GM18867 (cell line): Measurements from ENCODE around the gene PIP4K2A.
A peak's percentile ranks its signal among the peaks of the same experiment; 100 is the strongest.

ENCODE experiments used
- ATAC-seq: cut with Tn5 transposase; IDR thresholded peaks from one replicate; pipeline ENCODE4 v1.9.1; 2021; ENCODE audit warnings: mild to moderate bottlenecking, moderate library complexity; ENCODE audit not compliant: unreplicated experiment

PIP4K2A gene

DNA sequence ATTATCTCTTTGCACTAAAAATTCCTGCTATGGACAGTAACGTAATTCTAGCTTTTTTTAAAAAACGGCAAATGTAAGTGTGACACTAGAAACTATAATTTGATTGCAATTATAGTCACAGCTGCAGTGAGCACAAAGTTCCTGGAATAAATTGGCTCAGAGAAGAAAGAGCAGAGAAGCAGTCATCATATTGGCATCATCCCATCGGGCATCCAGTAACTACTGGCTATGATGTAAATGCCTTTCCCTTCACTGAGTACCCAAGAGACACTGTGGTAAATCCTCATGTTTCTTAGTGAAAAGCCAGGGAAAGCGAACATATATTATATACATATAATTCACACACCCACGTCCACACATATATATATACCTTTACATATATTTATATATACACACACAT, 43.6 kb downstream of the PIP4K2A start:
- ATAC-seq, result no peak

DNA sequence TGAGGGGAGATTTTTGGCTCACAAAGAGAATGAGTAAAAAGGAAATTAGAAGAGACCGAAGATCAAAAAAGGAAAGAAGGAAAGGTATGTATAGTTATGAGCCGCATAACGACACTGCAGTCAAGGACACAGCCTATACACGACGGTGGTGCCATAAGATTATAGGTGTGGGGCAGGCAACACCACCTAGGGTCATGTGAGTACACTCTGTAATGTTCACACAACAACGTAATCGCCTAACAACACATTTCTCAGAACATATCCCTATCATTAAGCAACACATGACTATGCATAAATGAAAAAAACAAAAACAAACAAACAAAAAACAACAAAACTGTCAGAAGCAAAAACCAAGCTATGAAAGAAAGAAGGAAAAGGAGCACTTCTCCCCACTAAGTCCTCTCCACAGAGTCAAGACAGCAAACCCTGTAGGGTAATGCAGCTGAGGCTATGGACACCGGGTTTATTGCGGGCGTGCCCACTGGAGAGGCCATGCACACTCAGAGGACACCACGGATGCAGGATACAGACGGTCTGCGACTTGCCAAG, 45.1 kb downstream of the PIP4K2A start:
- no peak for ATAC-seq

DNA sequence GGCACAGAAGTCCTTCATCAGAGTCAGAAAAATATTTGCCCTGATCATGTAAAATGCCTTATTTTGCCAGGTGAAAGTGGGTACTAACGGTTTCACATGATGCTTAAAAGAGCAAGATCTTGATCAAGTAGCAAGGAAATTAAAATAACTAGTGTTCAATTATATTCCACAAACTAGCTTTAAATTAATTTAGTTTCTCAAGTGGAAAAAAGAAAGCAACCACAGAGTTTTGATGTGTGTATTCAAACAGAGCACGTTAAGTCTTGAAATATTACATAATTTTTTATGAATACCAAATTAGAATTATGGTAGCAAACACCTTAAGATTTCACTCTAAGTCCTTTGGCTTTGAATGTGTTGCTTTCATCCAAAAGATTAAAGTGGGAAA, 47.3 kb downstream of the PIP4K2A start:
- ATAC-seq, result no peak

DNA sequence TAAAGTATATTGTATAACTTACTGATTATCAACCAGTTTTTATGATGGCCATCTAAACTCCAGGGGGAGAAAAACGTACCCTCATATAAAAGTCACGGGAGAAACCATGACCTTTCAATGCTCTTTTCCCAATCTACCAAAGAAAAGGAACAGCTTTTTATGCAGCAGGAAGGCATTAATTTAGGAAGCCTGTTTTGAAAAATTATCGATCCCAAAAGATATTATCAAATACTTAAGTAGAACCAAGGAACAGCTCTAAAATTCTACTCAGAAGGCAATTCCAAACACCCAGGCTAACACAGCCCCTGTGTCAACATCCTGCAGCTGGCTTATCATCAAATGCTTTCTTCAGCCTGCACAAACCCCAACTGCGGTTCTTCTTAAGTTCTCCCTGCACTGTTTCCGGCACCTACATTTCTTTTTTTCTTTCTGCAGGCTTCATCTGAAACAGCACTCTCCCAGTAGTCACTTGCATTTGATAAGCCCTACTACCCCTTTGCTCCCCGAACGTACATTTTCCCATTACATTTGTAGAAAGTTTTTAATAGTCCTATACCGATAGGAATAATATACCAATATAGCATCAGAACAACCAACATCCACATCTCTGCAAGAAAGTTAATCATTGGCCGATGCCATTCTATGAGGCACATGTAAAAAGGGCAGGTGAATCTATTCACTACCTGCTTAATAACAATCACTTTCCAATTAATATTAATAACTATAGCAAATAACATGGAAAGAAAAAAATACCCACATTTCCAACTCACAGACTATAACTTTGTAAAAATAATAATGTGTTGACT, 47.9 kb downstream of the PIP4K2A start:
- ATAC-seq, result peak; percentile 45

DNA sequence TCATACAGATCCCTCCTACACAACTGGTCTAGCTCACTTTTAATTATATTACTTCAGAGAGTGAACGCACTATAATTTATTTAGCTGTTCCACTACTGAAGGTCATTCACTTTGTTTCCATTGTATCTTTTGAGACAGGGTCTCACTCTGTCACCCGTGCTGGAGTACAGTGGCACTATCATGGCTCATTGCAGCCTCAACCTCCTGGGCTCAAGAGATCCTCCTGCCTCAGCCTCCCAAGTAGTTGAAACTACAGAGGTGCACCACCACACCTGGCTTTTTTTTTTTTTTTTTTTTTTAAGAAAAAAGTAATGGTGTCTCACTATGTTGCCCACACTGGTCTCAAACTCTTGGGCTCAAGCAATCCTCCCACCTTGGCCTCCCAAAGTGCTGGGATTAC, 49.0 kb downstream of the PIP4K2A start:
- ATAC-seq, result no peak

DNA sequence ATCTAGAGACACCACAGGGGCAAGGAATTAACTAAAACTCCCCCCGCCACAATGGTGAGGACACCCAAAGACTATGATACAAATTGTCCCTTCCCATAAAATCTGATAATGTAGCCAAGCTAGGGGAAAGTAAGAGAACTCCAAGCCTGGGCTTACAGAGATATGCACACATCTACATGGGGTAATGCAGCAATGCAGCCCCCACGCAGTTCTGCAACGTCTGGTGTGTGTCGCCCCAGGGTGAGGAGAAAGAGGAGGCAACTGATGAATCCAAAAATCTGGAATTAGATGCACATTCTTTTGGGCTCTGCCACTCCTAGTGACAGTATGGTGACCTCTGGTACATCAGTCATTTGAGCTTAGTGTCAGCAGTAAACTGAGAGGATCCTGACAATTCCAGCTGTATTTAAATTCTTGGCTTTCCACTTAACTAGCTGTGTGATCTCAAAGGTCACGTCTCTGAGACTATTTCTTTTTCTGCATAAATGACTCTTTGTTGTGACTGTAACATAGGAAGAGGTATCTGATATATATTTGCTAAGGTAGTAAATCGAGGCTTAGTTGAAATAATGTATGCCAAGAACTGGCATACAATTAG, 51.5 kb downstream of the PIP4K2A start:
- ATAC-seq, result no peak

DNA sequence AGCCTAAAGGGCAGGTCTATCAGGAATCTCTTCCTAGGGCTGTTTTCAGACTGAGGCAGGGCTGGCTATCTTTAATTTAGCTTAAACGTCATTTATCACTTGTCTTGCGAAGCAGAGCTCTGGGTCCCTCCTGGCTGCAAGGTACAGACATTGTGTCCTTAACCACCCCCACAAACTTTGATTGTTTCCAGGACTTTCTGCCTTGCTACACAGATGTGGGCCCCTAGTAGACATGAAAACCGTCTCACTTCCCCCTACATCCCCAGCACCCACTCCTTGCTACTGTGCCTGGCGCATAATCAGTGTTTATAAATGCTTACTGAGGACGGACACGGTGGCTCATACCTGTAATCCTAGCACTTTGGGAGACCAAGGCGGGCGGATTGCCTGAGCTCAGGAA, 54.5 kb downstream of the PIP4K2A start:
- no peak for ATAC-seq

DNA sequence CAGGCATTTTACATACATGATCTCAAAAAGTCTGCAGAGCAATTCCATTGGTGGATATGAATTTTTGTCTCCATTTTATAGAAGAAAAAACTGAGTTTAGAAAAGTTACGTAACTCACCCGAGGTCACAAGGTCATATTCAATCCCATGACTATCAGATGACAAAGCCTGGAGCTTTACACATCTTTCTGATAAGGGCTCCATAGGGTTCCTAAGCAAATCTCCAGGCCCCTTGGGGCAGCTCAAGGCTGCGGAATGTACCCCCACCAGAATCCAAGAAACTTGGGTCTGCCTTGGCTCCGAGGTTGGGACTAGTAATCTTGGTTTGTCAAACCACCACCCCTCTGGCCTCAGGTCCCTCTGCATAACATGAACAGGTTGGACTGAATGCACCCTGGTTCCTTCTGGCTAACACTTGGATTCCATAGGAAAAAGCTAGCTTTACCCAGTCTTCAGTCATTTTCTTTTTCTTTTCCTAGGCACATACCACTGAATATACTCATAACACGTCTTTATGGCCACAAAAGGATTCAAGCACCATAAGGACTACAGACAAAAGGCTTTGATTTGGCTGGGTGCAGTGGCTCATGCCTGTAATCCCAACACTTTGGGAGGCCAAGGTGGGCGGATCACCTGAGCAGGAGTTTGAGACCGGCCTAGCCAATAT, 55.5 kb downstream of the PIP4K2A start:
- ATAC-seq, result no peak

DNA sequence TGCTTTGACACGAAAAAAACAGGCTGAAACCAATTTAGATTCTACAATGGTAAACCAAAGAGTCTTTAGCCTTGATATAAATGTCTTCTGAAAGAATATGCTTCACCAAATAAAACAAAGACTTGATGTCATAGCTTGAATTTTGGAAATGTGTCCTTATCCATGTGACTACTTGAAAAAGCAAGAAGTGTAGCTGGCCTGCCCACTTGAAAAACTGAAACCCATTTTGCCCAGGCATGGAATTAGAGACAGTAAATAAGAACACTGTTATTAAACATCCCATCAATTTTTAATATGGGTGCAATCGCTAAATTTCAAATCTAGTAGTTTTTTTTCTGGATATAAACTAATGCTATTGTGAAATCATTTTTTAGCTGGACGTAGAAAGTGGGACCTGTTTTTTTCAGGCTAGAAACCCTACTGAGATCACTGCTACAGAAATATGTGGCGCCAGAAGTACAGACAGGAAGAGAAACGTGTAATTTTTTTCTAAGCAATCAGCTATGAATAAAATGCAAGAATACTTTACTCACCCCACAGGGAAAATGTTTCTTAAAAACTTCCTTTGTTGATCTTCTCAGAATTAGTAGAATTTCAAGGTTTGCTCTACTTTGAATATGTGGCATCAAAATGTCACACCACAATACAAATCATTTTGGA, 56.7 kb downstream of the PIP4K2A start:
- no peak for ATAC-seq

DNA sequence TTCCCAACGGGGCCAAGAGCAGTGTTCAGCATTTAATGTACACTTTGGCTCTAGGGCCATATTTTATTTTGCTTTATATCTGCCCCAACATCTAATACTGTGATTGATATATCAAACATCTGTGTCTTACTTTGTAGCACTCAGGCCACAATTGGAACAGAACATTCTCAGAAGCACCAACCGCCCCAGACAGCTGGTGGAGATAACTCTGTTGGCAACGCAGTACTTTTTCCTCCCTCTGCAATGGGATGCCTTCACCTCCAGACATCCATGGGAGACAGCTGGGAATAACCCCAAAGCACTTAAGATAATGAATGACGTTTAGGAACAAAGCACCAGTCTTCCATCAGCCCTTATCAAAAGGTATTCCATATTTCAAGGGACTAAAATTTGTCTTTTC, 57.4 kb downstream of the PIP4K2A start:
- no peak for ATAC-seq

DNA sequence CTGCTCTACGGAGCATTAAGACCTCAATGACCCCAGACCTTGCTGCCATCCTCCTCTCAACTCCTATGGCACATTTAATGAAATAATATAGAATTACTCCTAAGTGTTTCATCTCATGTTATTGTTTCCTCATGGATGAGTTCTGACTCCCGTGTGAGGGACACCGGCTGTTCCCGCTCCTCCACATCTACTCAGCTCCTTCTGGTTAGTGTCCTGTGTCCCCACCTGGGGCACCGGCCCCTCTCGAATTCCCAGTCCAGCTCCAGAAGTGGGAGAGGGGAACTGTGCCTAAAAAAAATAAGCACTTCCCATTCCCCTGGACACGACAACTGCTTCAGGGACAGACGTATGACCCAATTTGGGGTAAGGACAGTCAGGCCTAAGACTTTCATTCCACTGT, 58.3 kb downstream of the PIP4K2A start:
- no peak for ATAC-seq

DNA sequence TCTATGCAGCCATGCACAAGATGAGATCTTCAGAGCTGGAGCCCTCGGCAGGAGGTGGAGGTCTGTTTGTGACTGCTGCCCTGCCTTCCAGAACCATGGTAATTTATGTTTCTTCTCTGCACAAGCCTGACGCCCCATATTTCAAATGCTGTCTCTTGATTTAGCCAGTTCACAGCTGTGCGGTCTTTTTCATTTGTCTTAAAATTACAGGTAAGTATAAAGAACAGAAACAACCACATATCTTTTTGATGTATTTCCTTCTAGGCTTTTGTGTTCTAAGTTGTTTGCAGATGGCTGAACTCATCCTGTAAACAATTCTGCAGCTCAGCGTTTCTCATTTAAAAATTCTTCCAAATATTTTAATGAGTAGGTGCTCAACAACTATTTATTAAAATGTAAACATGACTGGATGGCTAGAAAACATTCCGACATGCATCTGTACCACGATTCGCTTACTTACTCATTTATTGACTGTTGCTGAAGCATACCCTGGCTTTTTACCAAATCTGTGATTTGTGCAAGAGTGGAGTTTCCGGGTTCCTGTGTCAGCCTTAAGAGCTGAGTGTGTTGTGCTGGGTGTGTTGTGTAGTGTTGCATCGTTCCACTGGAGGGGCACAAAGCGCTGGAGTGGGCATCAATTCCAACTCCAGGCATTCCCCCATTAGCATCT, 58.9 kb downstream of the PIP4K2A start:
- peak; percentile 49 for ATAC-seq

DNA sequence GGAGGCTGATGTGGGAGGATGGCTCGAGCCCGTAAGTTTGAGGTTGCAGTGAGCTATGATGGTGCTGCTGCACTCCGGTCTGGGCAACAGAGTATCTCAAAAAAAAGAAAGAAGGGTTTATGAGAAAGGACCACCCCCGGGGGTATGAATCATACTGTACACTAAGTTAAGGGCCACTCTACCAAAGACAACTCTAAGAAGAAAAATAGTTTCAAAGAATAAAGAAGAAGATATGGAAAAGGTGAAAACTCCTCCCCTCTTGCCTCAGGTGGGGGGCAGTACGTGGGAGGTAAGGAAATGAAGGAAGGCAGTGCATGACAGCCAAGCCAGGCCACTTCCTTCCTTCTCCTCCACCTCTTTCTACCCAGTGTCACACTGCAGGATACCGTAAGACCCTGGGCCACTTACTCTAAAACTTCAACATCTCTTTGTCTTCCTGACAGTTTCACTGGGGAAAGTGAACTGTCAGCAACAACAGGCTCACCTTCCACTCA, 61.3 kb downstream of the PIP4K2A start:
- ATAC-seq, result no peak

DNA sequence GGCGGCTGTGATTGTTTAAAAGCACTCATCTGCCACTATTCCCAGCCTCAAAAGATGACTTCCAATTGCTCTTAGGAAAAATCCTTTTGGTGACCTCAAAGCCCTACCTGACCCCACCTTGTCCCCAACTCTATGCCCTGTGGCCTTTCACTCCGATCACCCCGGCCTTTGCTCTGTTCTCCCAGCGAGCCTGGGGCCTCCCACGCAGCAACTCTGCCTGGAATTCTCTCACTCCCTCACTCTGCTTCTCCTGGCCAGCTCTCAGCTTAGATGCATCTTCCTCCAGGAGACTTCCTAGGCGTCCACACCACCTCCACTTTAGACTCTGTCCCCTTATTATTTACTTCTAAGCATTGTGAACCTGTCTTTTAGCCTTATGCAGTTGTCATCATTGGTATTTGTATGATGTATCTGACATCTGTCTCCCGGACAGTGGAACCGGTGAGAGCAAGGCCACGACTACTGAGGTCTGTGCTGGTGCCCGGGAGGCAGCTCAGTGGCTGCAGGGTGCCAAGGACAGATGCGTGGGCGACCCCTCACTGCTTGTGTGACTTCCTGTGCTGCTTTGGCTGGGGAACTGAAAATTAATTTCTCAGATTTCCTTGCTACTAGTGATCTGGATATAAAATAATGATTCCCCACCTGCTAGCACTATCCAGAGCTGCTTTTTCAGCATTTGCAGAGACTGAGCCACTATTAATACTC, 63.0 kb downstream of the PIP4K2A start:
- no peak for ATAC-seq

DNA sequence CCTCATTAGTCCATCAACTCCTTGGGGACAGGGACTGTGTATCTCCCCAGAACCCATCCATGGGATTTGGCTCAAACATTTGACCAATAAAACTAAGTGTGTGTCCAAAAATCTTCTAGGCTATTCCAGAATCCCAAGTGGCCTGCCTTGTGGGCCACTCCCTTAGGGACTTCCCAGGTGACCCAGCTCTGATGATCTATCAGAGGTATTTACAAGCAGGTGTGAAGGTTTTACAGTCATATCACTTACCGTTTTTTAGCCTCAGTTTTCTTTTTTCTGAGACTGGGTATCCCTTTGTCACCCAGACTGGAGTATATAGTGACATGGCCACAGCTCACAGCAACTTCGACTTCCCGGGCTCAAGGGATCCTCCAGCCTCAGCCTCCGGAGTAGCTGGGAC, 64.4 kb downstream of the PIP4K2A start:
- no peak for ATAC-seq

DNA sequence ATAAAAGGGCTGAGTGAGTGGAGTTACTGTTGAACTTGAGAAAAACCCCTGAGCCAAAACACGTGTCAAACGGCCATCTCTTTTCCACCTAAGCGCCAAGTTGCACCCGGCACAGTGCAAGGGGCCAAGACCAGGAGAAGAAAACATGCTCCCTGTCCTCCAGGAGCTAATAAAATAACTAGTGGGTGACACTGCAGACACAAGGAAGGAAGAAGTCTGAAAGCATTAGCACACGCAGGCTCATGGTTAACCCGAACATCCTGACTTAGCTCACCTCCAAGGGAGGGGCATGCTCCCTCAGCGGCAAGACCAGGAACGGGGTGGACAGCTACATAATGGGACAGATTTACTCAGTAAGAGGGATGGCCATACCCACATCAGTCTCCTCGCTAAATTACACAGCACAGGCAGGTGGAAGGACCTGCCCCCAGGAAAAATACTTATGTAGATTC, 65.0 kb downstream of the PIP4K2A start:
- ATAC-seq, result no peak

DNA sequence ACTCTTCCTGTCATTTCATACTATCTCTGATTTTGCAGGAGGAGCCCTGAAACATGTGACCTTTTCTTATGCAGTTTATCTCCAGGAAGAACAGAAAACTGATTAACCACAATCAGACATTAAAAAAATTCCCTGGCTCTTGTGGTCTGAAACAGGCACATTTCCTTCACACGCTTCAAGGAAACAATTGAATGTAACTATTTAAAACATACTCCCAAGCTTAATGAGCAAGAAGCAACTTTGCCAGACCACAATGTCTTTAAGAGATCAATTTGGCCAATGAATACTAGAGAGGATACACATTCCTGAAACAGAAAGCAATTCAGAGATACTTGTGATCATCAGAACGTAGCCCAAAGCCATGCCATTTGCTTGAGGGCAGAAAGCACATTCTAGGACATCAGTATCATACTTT, 65.8 kb downstream of the PIP4K2A start:
- ATAC-seq, result peak; percentile 52

DNA sequence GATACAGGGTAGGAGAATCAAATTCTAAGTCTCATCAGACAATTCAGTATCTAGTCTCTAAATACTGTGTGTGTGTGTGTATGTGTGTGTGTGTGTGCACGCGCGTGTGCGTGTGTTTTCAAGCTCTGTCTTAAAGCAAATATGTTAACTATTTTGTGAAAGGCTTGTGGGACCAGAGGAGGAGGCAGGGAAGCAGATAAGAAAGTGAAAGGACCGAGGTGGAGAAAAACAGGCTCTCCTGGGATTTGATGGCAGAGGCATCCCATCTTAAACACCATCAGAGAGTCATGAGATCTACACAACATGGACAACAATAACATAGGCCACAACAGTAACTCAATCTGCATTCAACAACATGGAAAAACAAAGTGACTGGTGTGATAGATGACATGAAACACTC, 67.1 kb downstream of the PIP4K2A start:
- ATAC-seq, result no peak

DNA sequence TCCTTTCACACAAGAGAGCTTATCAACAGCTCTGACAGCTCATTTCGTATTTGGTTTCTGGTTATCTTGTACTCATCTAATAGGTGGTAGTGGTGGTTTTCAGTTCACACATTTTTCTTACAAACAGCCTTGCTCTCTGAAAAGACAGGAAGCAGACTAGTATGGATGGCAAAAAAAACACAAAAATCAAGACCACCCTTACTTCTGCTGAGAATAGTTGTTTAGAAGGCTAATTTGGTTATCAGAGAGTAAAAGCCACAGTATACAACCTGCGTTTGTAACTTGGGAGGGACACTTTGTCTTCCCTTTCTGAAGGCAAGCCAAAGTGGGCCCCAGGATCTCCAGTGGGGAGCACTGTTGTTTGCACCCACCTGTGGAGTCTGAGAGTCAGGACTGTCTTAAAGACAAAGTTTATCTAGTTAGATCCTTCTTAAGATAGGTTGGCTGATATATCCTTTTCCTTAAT, 68.0 kb downstream of the PIP4K2A start:
- ATAC-seq, result peak; percentile 73

DNA sequence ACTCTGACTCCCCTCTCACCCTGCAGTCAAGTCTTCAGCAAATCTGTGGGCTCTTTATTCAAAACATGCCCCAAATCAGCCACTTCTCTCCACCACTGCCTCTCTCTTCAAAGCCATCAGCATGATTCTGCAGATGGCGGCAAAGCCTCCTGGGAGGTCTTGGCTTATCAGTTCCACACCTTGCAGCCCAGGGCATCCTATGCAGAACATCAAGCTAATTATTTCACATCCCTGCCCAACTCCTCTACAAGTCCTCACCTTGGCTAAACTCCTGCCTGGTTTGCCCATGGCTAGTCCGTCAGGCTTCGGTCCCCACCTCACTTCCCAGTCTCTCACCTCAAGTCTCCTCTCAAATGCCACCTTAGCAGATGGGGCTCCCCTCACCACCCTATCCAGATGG, 70.2 kb downstream of the PIP4K2A start:
- no peak for ATAC-seq
